Left lobe of liver (tissue), 2 donors: ENCODE results near the gene MX2. TPM values are rescaled to one million over a fixed set of nuclear protein-coding genes. Genes with fewer than 3 reads are reported as not detected.
"Not testable (repeated sequence)": the region's sequence is repeated elsewhere in the genome, so short reads cannot be mapped to it uniquely, and the experiment has no call there.

Experiments used
- ATAC-seq: fragments of 200-7000 bp; cut with Tn5 transposase; one replicate; pipeline ENCODE4 v1.9.1; 2020; ENCODE audit warnings: mild to moderate bottlenecking, moderate library complexity
- DNase-seq: peaks from one replicate; pipeline ENCODE4 v3.0.0-alpha.2; 2020; ENCODE audit warnings: low spot score
- total RNA-seq: library from RNA; stranded (reverse); gene quantifications from one replicate; pipeline ENCODE4 v1.2.1, GENCODE V29; 2021
- donor health status: DM: no; HTN: no; CAD: no; lungs with moderate emphysema.
- donor health status: DM: no; HTN: yes; CAD: no.

Gene MX2
- total RNA-seq, 1 donor from 2014 or later: 0.75 TPM

GRCh38 chr21:41410361-41410760 is 48.5 kb downstream of the MX2 start:
- DNase-seq: no peak
- no peak for ATAC-seq

GRCh38 chr21:41410767-41411448 is 49.1 kb downstream of the MX2 start:
- DNase-seq (no peak), ATAC-seq (no peak)

DNA sequence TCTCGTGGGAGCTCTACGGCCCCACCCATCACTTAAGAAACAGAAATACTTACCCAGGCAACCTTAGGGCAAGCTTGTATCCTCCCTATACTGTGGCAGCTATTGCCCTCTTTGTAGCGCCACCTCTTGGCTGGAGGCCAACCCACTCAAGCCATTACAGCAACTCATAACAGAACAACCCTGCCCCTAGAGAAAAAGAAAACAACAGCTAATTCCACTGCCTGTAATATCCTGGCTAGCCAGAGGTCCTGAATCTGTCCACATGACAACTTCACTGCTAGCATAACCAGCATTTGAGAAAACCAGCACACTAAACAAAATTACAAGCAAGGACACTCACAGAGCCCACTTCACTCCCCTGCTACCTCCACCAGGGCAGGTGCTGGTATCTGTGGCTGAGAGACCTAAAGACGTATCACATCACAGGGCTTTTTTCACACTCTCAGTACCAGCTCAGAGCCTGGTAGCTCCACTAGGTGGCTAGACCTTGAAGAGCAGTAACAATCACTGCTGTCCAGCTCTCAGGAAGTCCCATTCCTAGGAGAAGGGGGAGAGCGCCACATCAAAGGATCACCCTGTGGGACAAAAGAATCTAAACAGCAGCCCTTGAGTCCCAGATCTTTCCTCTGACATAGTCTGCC is 49.7 kb downstream of the MX2 start:
- DNase-seq (no peak), ATAC-seq (peak; percentile 25)

DNA sequence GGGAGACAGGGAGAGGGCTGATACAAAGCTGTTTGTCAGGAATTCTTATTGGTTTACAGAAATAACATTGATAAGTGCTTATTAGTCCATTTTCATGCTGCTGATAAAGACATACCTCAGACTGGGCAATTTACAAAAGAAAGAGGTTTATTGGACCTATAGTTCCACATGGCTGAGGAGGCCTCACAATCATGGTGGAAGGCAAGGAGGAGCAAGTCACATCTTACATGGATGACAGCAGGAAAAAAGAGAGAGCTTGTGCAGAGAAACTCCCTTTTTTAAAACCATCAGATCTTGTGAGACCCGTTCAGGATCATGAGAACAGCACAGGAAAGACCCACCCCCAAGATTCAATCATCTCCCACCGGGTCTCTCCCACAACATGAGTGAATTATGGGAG is 55.7 kb downstream of the MX2 start:
- ATAC-seq, DNase-seq: not testable (repeated sequence)

DNA sequence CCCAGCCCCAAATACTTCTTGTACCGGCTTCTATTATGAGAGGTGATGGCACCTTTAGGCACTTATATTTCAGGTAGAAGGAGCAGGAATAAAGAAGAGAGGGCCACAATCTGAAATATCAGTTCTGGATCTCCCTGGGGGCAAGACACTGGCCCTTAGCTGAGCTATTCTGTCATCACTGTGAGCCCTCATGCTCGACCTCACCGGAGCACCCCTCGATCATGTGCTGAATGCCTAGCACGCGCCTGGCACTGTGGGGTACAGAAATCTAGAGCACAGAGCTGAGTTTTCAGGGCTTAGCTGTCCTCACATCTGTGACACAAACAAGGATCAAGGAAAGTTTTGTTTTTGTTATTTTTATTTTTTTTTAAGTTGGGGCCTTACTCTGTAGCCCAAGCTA is 56.6 kb downstream of the MX2 start:
- no peak for DNase-seq
- no peak for ATAC-seq

DNA sequence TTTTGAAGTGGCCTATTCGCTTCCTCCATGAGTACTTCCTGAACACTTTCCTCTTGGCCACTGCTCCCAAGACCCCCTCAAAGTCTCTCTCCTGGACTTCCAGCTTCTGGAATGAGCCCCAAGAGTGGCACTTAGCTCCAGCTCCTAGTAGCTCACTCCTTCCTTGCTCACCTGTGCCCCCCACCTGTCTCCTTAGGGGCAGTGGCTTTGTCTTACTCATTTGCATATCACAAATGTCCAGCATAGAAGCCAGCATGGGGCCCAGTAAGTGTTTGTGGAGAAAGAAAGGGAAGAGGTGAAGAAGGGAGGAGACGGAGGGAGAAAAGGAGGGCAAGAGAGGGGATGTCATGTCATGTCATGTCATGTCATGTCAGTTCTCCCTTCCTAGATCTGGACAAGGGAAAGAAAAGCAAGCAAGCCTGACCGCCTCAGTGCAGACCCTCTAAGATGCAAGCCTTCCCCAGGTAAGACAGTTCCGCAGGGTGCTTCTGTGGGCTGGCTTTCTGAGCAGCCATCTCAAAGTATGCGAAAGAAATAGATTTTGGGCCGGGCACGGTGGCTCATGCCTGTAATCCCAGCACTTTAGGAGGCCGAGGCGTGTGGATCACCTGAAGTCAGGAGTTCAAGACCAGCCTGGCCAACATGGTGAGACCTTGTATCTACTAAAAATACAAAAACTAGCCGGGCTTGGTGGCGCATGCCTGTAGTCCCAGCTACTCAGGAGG is 57.3 kb downstream of the MX2 start:
- ATAC-seq (no peak), DNase-seq (no peak)

GRCh38 chr21:41419921-41420862 is 58.4 kb downstream of the MX2 start:
- peak; percentile 88 for DNase-seq
- peak; percentile 87 for ATAC-seq

GRCh38 chr21:41420998-41421397 is 59.2 kb downstream of the MX2 start:
- not testable (repeated sequence) for DNase-seq, ATAC-seq

- ATAC-seq: no peak
Observed at GRCh38 chr21:41422546-41423304, 60.9 kb downstream of the MX2 start.

GRCh38 chr21:41423305-41423636 is 61.4 kb downstream of the MX2 start:
- DNase-seq, ATAC-seq: not testable (repeated sequence)

More at GRCh38 chr21:41422546-41423304, 60.9 kb downstream of the MX2 start:
- no peak for DNase-seq

DNA sequence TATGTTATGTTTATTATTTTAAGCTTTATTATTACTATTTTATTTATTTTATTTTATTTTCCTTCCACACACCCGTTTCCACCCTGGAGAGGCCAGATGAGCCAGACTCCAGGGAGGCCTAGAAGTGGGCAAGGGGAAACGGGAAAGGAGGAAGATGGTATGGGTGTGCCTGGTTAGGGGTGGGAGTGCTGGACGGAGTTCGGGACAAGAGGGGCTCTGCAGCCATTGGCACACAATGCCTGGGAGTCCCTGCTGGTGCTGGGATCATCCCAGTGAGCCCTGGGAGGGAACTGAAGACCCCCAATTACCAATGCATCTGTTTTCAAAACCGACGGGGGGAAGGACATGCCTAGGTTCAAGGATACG is 63.7 kb downstream of the MX2 start:
- DNase-seq (no peak), ATAC-seq (no peak)

DNA sequence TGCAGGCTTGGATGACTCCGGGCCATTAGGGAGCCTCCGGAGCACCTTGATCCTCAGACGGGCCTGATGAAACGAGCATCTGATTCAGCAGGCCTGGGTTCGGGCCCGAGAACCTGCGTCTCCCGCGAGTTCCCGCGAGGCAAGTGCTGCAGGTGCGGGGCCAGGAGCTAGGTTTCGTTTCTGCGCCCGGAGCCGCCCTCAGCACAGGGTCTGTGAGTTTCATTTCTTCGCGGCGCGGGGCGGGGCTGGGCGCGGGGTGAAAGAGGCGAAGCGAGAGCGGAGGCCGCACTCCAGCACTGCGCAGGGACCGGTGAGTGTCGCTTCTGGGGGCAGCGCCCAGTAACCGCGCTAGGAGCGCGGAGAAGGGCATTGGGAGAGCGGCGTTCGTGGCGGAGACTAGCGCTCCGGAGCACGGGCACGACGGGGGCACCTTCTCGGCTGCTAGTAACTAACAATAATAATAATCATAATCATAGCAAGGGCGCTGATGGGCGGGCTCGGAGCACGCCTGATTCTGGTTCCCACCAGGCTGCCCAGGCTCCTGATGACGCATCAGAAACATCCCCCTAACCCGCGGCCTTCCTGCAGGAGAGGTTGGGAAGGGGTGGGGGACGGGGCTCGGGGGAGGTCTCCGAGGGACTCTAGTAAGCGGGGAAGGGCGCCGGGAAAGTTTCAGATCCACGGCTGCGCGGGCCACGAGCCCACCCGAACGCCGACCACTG is 64.3 kb downstream of the MX2 start, which contains the start of gene MX1:
MX1 (plus strand) TSS at position 286 of the 722 bp plus-strand sequence. CDS start 5,832 bp downstream, outside the sequence.
- ATAC-seq: peak; percentile 95
- peak; percentile 76 for DNase-seq

DNA sequence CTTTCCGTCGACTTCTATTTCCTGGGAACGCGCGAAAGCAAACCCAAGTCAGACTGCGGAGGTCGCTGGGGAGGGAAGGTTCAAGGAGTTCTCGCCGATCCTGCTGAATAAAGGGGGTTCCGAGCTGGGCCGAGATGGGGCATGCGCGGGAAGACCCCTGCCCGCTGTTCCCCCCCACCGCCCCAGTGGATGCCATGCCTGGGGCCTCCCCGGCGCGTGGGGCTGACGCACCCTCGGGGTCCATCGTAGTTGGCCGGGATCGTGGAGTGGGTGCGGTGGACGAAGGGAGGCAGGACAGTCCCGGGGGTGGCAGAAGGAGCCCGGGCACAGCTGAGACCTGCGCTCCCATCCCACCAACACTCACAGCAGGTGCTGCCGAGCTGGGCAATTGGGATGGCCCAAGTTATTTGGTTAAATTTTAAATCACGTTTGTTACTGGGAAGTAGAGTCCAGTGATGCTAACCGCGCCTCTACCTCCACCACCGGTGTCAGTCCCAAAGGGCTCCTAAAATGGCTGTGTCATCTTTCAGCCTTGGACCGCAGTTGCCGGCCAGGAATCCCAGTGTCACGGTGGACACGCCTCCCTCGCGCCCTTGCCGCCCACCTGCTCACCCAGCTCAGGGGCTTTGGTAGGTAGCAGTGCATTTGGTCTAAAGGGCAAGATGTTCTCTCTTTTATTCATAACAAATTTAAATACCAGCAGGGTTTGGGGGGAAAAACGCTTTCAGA is 65.0 kb downstream of the MX2 start:
- DNase-seq: no peak
- peak; percentile 29 for ATAC-seq

- no peak for ATAC-seq
- DNase-seq: no peak
Observed at GRCh38 chr21:41427556-41427955, 65.7 kb downstream of the MX2 start.

- ATAC-seq (no peak), DNase-seq (no peak)
Observed at GRCh38 chr21:41428311-41428710, 66.5 kb downstream of the MX2 start.

DNA sequence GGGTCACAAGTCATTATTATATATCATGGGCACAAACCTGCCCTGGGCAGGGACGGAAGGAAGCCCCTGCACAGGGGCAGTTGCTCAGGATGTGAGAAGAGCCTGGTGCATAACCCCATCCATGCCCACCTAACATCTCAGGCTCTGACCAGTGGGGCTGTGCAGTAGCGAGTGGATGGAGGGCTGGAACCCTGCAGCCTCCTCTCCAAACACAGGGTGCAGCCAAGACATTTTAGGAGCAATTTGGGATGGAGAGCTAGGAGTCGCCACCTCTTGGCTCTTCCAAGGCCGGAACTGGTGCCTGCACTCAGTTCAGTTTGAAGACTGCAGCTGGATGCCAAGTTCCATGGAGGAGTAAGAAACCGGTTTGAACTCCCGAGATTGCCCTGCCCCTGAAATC is 67.0 kb downstream of the MX2 start:
- DNase-seq (no peak), ATAC-seq (no peak)

DNA sequence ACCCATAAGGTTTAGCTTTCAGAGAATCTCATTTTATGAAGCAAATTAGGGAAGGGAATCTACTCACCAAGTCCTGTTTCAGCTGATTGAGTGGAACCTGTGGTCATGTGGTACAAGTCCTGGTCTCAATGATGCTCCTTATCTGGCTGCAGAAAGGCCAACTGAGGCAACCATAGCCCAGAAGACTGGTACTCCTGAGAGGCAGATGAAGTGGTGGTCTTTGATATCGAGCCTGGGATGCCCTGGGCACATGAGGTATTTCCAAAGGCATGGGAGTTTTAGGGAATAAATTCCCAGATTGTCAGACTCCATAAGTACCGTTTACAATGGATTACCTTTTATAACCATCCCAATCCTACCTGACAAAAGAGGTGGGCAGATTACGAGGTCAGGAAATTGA is 67.5 kb downstream of the MX2 start:
- DNase-seq (no peak), ATAC-seq (no peak)

DNA sequence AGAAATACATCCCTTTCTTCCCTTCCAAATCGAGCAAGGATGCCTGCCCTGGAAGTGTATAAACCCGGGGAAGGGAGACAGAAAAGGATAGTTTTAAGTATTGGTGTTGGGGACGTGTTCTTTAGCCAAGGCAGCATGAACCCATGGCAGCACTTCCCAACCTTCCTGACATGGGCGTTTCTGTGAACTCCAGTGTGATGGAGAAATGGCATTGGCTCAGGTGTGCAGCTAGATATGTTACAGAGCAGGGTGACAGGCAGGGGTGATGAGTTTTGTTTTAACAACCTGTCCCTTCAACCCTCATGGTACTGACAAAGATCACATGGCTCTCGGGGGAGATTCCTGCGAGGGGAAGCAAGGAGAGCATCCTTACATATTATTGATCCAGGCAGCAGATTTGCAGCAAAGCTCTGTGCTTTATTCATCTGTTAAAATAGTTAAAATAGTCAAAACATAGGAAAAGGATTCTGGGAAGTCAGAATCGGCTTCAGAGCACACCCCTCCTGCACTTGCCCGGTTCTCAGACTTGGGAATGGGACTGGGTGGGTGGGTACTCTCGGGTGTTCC is 68.2 kb downstream of the MX2 start:
- no peak for ATAC-seq

More for the DNA sequence above, 68.2 kb downstream of the MX2 start:
- DNase-seq: no peak
